Hepatocyte (in vitro differentiated cells): ENCODE data around the gene TCF23. TPM values are rescaled to one million over a fixed set of nuclear protein-coding genes. Genes with fewer than 3 reads are reported as not detected.
"Not testable (repeated sequence)": the region's sequence is repeated elsewhere in the genome, so short reads cannot be mapped to it uniquely, and the experiment has no call there.

Source experiments
- DNase-seq: peaks from one replicate; pipeline ENCODE4 v3.0.0-alpha.2; 2016; ENCODE audit warnings: low spot score
- H2AFZ ChIP-seq: fragments of 200-600 bp; sonication (generic); 2 replicates; pipeline ENCODE4 v1.6.0; 2016; ENCODE audit warnings: antibody characterized with exemption, mild to moderate bottlenecking
- H3K27ac ChIP-seq: fragments of 200-600 bp; sonication (generic); 2 replicates; pipeline ENCODE4 v1.5.1; 2016; ENCODE audit warnings: mild to moderate bottlenecking
- H3K27me3 ChIP-seq: fragments of 200-600 bp; sonication (generic); 2 replicates; pipeline ENCODE4 v1.6.1; 2016
- H3K36me3 ChIP-seq: fragments of 200-600 bp; sonication (generic); replicated peaks from 2 replicates; pipeline ENCODE4 v1.5.1; 2016; ENCODE audit warnings: low read depth; ENCODE audit not compliant: insufficient read depth
- H3K4me1 ChIP-seq: fragments of 200-600 bp; sonication (generic); 2 replicates; pipeline ENCODE4 v1.5.1; 2016; ENCODE audit warnings: mild to moderate bottlenecking, moderate library complexity; ENCODE audit not compliant: insufficient read depth
- H3K4me2 ChIP-seq: fragments of 200-600 bp; sonication (generic); 2 replicates; pipeline ENCODE4 v1.6.0; 2016
- H3K4me3 ChIP-seq: fragments of 200-600 bp; sonication (generic); 2 replicates; pipeline ENCODE4 v1.5.1; 2016; ENCODE audit warnings: mild to moderate bottlenecking
- H3K79me2 ChIP-seq: fragments of 200-600 bp; sonication (generic); 2 replicates; pipeline ENCODE4 v1.6.0; 2017; ENCODE audit warnings: mild to moderate bottlenecking
- H3K9me2 ChIP-seq: fragments of 200-600 bp; sonication (generic); replicated peaks from 2 replicates; pipeline ENCODE4 v1.6.0; 2017; ENCODE audit warnings: mild to moderate bottlenecking; ENCODE audit not compliant: insufficient read depth
- H3K9me3 ChIP-seq: fragments of 200-600 bp; sonication (generic); 2 replicates; pipeline ENCODE4 v1.5.1; 2016; ENCODE audit warnings: low read depth, mild to moderate bottlenecking
- H4K20me1 ChIP-seq: fragments of 200-600 bp; sonication (generic); 2 replicates; pipeline ENCODE4 v1.6.0; 2016; ENCODE audit warnings: mild to moderate bottlenecking; ENCODE audit not compliant: insufficient read depth, poor library complexity, severe bottlenecking
- EZH2 ChIP-seq: fragments of 200-600 bp; sonication (generic); IDR thresholded peaks from 2 replicates; pipeline ENCODE4 v1.6.1; 2016; ENCODE audit warnings: antibody characterized with exemption, mild to moderate bottlenecking, borderline replicate concordance
- EZH2phosphoT487 ChIP-seq: fragments of 200-600 bp; sonication (generic); IDR thresholded peaks from one replicate; pipeline ENCODE4 v1.6.1; 2018; ENCODE audit warnings: antibody characterized with exemption, mild to moderate bottlenecking, low read depth, moderate library complexity; ENCODE audit not compliant: unreplicated experiment, severe bottlenecking
- WGBS: methylation state at CpG from one replicate; pipeline ENCODE4 v1.1.6; 2016; ENCODE audit warnings: low lambda C conversion rate; ENCODE audit errors: missing lambda C conversion rate; 5-methylcytosine and 5-hydroxymethylcytosine counted together
- polyA plus RNA-seq: library from polyadenylated mRNA; unstranded; fragments of >200 nt; fragmentation: Nextera tagmentation; extraction: Ambion mirVana; gene quantifications from 2 replicates; pipeline ENCODE4 v1.2.1, GENCODE V29; 2016
- total RNA-seq: library from RNA; depleted of rRNA; stranded (reverse); fragments of >200 nt; gene quantifications from 2 replicates; pipeline ENCODE4 v1.2.3, GENCODE V29; 2014
- TF ChIP-seq, protein P1 (sequence below): fragments of 200-600 bp; sonication (generic); IDR thresholded peaks from 2 replicates; pipeline ENCODE4 v1.5.1; 2016; ENCODE audit warnings: antibody characterized with exemption, mild to moderate bottlenecking; ENCODE audit not compliant: poor library complexity

The TCF23 gene
- total and polyA plus RNA-seq, 2 experiments from 2014 or later: not detected

DNA sequence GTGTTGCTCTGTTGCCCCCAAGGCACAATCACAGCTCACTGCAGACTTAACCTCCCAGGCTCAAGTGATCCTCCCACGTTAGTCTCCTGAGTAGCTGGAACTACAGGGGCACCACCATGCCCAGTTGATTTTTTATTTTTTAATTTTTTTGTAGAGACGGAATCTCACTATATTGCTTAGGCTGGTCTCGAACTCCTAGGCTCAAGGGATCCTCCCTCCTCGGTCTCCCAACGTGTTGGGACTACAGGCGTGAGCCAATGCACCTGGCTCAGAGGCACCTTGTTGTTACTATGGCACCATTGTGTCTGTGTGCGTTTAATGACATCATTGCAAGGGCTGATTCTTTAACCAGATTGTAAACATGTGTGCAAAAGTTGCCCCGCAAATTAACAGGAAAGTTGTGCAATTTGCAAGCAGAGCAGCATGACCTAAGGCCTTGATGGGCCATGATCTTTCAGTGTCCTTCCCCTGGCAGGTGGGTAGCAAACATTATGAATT, 22.6 kb downstream of the TCF23 start:
- Histone ChIP-seq H2AFZ (no peak overlapping the region), H3K27me3 (peaks cover 8% of the 10 kb centered on the region), H3K79me2 (no peaks in the 10 kb centered on the region), H3K9me3 (no peaks in the 10 kb centered on the region), H3K36me3 (no peaks in the 10 kb centered on the region), H4K20me1 (no peaks in the 10 kb centered on the region), H3K4me1 (no peaks in the 10 kb centered on the region), H3K9me2 (no peaks in the 10 kb centered on the region), H3K27ac (no peak overlapping the region), H3K4me2 (no peak overlapping the region), H3K4me3 (no peak overlapping the region)
- DNase-seq: peak; percentile 32
- TF ChIP-seq EZH2 (no peak), EZH2phosphoT487 (no peak)
- TF ChIP-seq, protein P1, sequence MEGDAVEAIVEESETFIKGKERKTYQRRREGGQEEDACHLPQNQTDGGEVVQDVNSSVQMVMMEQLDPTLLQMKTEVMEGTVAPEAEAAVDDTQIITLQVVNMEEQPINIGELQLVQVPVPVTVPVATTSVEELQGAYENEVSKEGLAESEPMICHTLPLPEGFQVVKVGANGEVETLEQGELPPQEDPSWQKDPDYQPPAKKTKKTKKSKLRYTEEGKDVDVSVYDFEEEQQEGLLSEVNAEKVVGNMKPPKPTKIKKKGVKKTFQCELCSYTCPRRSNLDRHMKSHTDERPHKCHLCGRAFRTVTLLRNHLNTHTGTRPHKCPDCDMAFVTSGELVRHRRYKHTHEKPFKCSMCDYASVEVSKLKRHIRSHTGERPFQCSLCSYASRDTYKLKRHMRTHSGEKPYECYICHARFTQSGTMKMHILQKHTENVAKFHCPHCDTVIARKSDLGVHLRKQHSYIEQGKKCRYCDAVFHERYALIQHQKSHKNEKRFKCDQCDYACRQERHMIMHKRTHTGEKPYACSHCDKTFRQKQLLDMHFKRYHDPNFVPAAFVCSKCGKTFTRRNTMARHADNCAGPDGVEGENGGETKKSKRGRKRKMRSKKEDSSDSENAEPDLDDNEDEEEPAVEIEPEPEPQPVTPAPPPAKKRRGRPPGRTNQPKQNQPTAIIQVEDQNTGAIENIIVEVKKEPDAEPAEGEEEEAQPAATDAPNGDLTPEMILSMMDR: no peak
- WGBS: 63% methylated on average over 8 of the region's 8 CpGs

DNA sequence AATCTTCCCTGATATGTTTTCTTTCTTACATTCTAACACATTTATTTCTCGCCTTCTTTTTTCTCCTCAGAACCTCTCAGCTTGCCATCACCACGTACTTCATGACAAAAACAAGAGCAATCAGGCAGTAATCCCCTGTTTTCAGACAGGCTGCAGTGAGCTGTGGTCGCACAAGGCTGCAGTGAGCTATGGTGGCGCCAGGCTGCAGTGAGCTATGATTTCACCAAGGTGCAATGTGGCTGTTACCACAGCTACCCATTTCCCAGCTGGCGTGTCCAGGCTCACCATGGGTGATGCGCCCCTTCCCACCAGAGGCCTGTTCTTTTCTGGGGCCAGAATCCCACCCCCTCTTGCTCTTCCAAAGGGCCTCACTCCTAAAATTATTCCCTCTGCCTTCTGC, 25.8 kb downstream of the TCF23 start:
- H3K27ac ChIP-seq: no peak overlapping the region
- H3K9me3 ChIP-seq: no peaks in the 10 kb centered on the region
- no peaks in the 10 kb centered on the region for H3K9me2 ChIP-seq
- WGBS: 65% methylated on average over 6 of the region's 6 CpGs
- H3K4me1 ChIP-seq: no peaks in the 10 kb centered on the region
- DNase-seq: no peak
- H2AFZ ChIP-seq: no peak overlapping the region
- H3K36me3 ChIP-seq: no peaks in the 10 kb centered on the region
- no peaks in the 10 kb centered on the region for H3K79me2 ChIP-seq
- no peak overlapping the region for H3K4me2 ChIP-seq
- H3K4me3 ChIP-seq: no peak overlapping the region
- TF ChIP-seq, protein P1: no peak
- TF ChIP-seq EZH2phosphoT487: no peak
- no peak for TF ChIP-seq EZH2
- H3K27me3 ChIP-seq: peaks cover 13% of the 10 kb centered on the region
- no peaks in the 10 kb centered on the region for H4K20me1 ChIP-seq

DNA sequence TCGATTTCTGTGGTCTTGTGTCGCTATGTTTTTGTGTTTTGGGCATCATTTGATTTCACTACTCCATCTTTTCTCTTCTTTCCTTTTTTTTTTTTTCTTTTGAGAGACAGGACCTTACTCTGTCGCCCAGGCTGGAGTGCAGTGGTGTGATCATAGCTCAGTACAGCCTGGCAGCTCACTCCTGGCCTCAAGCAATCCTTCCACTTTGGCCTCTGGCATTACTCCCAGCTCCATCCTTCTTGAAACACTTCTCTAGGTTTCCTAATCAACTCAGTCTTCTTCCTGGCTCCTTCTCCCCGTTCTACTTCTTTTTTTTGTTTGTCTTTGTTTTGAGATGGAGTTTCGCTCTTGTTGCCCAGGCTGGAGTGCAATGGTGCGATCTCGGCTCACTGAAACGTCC, 26.5 kb downstream of the TCF23 start:
- no peak overlapping the region for H3K27ac ChIP-seq
- H3K36me3 ChIP-seq: no peaks in the 10 kb centered on the region
- H3K79me2 ChIP-seq: no peaks in the 10 kb centered on the region
- no peak overlapping the region for H3K4me3 ChIP-seq
- peaks cover 9% of the 10 kb centered on the region for H3K27me3 ChIP-seq
- no peak for DNase-seq
- H2AFZ ChIP-seq: no peak overlapping the region
- no peaks in the 10 kb centered on the region for H3K9me3 ChIP-seq
- H3K4me2 ChIP-seq: no peak overlapping the region
- no peaks in the 10 kb centered on the region for H3K9me2 ChIP-seq
- 74% methylated on average over 8 of the region's 8 CpGs for WGBS
- TF ChIP-seq, protein P1: no peak
- no peaks in the 10 kb centered on the region for H4K20me1 ChIP-seq
- no peaks in the 10 kb centered on the region for H3K4me1 ChIP-seq

DNA sequence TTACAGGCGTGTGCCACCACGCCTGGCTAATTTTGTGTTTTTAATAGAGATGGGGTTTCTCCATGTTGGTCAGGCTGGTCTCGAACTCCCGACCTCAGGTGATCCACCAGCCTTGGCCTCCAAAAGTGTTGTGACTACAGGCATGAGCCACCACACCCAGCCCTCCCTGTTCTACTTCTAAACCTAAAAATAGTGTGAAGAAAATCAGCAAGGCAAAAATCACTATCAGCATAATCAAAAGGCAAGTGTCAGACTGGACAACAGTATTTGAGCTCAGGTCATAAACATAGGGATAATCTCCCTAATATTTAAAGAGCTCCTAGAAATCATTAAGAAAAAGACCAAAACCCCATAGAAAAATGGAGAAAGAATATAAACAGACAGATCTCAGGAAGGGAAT, 27.0 kb downstream of the TCF23 start:
- not testable (repeated sequence) for H3K27ac ChIP-seq, DNase-seq, H3K4me2 ChIP-seq, H3K9me2 ChIP-seq, H3K27me3 ChIP-seq, H3K4me1 ChIP-seq, H3K9me3 ChIP-seq, H3K36me3 ChIP-seq, H3K79me2 ChIP-seq, H4K20me1 ChIP-seq, H2AFZ ChIP-seq, H3K4me3 ChIP-seq
- 86% methylated on average over 4 of the region's 4 CpGs for WGBS
